Fibroblast of skin of left quadriceps (primary cell): ENCODE measurements around the gene LRRC59.
"Not testable (repeated sequence)": the region's sequence is repeated elsewhere in the genome, so short reads cannot be mapped to it uniquely, and the experiment has no call there.

Source experiments
- DNase-seq, 2 experiments: peaks; one replicate each; pipeline ENCODE4 v3.0.0-alpha.2; 2013; ENCODE audit warnings: low read depth in 2 of 2

Gene LRRC59

DNA sequence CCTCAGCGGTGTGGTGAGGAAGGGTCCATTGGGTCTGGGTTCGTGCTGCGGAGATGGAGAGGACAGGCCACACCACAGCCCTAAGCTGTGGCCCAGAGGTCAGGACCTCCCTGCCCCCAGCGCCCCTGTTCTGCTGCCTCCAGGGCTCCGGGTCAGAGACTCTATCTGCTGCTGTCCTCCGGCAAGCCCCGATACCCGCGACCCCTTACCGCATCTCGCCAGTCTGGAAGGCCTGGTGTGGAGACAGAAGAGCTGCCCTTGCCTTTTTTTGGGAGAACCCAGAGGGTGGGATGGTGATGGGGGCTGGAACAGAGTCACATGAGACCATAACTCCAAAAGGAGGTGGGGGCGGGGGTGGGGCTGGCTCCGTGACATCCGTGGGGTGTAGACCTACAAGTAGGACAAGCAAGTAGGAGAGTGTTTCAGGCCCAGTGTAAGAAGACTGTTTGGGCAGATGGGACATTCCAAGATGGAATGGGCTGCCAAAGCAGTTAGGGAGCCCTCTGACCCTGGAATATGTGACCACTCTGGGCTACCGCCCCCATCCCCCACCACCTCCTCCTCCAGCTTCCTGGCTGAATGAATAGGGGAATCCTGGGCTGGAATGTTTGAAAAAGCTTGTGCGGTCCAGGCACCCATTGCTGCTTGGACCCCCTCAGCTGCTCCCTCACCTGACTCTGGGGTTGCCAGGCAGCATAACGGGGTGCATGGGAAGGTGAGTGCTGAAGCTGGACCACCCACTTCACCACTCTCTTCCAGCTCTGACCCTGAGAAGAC lies 50.0 kb downstream of the LRRC59 start:
- no peak for DNase-seq

DNA sequence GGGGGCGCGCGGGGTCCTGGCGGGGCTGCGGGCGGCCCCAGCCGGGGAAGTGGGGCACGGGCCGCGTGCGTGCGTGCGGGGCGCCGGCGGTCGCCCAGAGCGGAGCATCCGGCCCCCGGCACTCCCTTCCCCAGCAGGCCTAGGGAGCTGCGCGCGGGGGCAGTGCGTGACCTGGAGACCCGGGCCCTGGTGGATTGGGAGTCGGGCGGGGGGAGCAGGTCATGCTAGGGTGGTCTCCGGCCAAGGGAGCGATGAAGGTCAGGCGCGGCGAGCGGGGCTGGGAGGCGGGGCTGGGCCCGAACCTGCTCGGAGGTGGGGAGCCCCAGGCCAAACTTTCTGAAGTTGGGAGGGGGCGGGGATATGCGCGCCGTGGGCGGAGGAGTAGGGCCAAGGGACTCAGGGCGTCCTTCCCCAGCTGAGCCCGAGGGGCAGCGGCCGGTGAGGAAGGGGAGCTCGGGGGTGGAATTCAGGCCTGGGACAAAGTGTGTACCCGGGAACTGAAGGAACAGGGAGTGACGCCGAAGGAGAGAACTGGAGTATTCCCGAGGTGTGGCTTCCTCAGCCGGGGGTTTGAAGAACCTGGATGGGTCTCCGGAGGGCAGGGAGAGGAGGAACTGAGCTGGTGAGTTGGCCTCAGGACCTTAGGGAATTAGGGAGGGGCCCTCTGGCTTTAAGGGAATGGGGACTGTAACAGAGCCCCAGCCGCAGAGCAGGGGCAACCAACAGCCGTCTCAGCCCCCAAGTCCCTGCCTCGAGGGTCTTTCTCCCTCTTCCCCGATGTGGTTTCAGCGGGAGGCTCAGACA lies 50.8 kb downstream of the LRRC59 start:
- DNase-seq, result no peak

DNA sequence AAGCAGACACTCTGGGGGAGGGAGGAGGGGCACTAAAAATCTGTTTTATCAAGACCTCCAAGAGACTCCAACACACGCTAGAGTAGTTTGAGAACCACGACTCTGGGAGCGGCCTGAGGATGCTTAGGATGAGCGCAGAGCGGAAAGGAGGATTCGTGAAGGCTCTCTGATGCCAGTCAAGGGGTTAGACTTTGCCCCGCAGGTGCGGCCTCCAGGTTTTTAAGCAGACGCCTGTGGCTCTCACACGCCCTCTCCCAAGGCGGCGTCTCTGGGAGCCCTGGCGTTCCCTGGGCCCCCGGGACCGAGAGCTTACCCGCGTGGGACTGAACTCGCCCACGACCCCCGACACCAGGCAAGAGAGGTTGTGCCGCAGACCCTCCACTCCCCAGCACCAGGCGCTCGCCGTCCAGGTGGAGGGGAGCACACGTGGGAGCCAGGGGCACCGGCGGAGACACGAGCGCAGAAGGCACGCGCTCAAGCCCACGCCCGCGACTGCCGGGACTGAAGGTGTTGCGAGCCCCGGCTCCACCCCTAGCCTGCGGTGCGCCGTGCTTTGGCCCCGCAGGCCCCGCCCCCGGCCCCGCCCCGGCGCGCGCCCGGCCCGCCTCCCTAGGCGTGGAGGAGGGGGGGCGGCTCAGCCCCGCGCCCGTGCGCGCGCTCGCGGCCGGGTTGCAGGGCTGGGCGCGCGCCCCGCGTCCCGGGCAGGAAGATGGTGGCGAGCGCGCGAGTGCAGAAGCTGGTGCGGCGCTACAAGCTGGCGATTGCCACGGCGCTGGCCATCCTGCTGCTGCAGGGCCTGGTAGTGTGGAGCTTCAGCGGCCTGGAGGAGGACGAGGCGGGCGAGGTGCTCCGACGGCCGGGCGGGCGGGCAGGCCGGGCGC lies 51.7 kb downstream of the LRRC59 start, which contains the start of gene XYLT2:
Gene XYLT2, plus strand, starts transcription at position 695 of the 881 bp plus-strand sequence. Its CDS starts 15 bp downstream, at position 710.
- DNase-seq, result peak; percentile 70

DNA sequence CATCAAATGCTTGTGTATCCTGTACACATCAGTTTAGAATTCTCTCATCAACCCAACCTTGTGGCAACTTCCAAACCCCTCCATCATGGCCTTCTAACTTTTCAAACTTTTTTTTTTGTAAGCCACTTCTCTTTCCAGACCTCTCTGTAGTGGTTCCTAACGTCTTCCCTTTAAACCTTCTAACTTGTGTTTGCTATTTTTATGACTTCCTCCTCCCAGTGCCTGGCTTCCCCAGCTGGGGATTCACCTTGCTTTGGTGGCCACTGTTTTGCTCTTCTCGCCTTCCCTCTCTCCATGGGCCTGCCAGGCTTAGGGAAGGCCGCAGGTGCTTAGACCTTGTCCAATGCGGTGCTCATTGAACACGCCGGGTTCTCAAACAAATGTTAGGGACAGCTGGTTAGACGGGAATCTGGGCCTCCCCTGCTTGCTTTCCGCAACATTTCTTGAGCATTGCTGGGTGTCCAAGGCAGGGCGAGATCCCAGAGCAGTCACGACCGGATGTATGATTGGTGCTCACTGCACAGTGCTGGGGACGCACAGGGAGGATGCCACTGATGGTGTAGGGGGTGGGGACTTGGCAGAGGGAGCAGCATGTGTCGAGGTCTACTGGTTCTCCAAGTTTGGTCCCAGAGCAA lies 52.5 kb downstream of the LRRC59 start:
- no peak for DNase-seq

DNA sequence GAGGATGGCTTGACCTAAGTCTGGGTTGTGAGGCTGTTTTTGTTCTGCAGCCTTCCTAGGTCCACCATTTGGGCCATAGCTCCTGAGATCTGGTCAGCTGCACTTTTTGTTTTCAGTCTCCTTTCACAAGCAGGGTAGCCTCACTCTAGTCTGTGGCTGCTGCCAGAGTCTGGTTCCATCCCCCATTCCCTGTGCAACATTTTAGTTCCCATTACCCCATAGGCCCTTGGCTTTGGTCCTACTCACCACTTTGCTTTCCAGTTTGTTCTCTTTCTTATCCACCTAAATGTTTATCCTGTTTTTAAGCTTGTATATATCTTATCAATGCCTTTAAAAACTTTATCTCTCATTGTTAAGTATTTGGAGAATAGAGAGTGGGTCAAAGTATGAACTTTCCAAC lies 57.9 kb downstream of the LRRC59 start:
- DNase-seq, result no peak

DNA sequence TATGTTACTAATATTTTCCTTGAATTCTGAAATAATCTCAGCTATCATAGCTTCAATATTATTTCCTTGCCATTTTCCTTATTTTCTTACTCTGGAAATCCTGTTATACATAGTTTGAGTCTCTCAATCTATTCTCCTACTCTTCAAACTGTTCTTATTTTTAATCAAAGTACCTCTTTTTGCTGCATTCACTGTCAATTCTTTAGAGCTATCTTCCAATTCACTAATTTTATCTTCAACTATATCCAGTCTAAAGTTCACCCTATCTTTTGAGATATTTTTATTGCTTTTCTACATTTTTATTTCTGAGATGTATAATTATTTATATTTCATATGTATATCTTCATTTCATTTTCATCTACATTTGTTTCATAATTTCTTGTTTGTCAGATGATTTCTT lies 58.7 kb downstream of the LRRC59 start:
- DNase-seq, result no peak

DNA sequence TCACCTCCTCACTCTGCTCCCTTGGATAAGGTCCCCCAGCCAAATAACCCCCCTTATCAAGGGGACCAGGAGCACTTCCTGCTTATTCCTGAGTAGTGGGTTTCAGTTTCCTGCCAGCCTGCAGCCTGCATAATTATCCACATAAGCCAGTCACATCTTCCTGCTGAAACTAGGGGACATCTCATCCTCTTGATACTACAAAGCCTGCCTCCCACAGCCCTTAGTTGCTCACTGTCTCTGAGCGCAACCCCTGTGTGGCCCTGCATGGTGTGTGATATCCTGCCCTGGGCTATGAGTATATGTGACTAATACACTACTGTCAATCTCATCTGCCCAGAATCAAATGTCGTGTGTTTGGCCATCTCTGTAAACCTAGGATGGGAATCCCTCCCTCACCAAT lies 59.4 kb downstream of the LRRC59 start:
- DNase-seq, result no peak

DNA sequence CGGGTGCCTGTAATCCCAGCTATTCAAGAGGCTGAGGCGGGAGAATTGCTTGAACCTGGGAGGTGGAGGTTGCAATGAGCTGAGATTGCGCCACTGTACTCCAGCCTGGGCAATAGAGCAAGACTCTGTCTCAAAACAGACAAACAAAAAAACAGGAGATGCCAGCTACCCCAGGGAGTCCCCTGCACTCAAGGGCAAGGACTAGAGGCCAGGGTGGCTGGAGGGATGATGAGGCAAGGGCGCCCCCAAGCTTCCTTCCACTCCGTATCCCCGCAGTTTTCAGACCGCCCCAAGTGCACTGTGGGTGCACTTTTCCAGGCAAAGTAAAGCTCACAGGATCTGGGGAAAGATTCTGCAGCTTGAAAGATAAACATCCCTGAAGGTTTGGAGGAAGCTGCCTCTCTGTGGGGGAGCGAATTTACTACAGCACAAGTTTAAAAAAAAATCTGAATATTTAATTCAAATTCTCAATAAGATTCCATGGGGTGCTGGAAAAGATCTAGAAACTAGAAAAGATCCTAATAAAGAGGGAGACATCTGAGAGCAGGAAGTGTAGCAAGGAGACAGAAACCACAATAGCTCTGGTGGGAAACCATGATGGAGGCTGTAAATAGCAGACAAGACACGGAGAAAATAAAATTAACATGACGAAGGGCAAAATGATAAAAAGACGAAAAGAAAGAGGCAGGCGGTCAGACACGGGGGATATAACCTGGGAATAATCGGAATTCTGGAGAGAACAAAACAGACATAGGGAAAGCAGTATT lies 63.8 kb downstream of the LRRC59 start:
- not testable (repeated sequence) for DNase-seq

DNA sequence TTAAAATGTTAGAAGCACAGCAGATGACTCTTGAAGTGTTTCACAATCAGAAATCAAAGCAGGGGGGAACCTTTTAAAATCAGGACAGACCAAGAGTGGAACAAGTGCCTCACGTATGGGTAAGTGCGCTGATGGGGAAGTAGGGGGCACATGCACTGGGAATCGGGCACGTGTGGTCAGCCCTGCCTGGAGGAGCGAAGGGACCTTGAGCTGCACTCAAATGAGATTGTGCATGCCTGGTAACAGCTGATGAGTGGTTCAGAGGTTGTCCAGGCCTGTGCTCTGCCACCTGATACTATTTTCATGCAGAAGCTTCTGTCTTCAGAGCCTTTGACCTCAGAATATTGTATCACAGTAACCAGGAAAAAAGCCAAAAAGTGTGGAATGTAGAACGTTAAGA lies 65.1 kb downstream of the LRRC59 start:
- no peak for DNase-seq
